ENCODE results near the gene R3HDML.

Gene R3HDML

GRCh38 chr20:44392776-44393607, 56.1 kb downstream of the R3HDML start:
- Histone ChIP-seq H3K4me3 (ENCODE audit: low read depth, low read length) (no peak overlapping the region), H3K79me2 (ENCODE audit: control insufficient read depth, insufficient read depth, low read length, poor library complexity) (no peaks in the 10 kb centered on the region), H2AFZ (ENCODE audit: insufficient read depth, low read length, poor library complexity) (no peak overlapping the region), H3K23ac (ENCODE audit: low read length) (no peak overlapping the region), H2BK12ac (ENCODE audit: low read length) (no peak overlapping the region), H3K27me3 (ENCODE audit: insufficient read depth, low read length) (no peaks in the 10 kb centered on the region), H3K4me1 (ENCODE audit: control insufficient read depth in 1 of 2, insufficient read depth in 2 of 2, low read length in 2 of 2) (no peaks in the 10 kb centered on the region), H3K27ac (ENCODE audit: low read depth, low read length) (no peak overlapping the region), H2AK5ac (ENCODE audit: low read length) (no peak overlapping the region), H2BK120ac (ENCODE audit: insufficient read depth, low read length, poor library complexity) (no peak overlapping the region), H3K79me1 (ENCODE audit: low read length) (no peaks in the 10 kb centered on the region), H3K4me2 (ENCODE audit: low read length) (no peak overlapping the region), H3K36me3 (ENCODE audit: control insufficient read depth in 1 of 2, insufficient read depth in 2 of 2, low read length in 2 of 2) (no peaks in the 10 kb centered on the region), H3K9ac (ENCODE audit: low read length) (no peak overlapping the region), H3K4ac (ENCODE audit: low read depth, low read length) (no peak overlapping the region), H4K8ac (ENCODE audit: low read depth, low read length) (no peak overlapping the region), H2BK5ac (ENCODE audit: low read depth, low read length, poor library complexity) (no peak overlapping the region), H3K9me3 (ENCODE audit: insufficient read depth, low read depth, low read length) (peaks cover 2% of the 10 kb centered on the region), H3K14ac (ENCODE audit: low read length) (no peak overlapping the region), H4K12ac (ENCODE audit: low read depth, low read length) (no peak overlapping the region), H4K91ac (ENCODE audit: low read depth, low read length) (no peak overlapping the region), H3K18ac (ENCODE audit: low read length) (no peak overlapping the region)
- no peak for DNase-seq
- WGBS (ENCODE audit: extremely low coverage, insufficient coverage, insufficient read length), result no CpG with 5 or more reads among the region's 5 CpGs

GRCh38 chr20:44393608-44394451, 57.0 kb downstream of the R3HDML start:
- H3K9ac ChIP-seq (ENCODE audit: low read length), result no peak overlapping the region
- DNase-seq, result no peak

GRCh38 chr20:44394452-44394701, 57.5 kb downstream of the R3HDML start:
- H4K12ac ChIP-seq (ENCODE audit: low read depth, low read length), result no peak overlapping the region
- H3K27ac ChIP-seq (ENCODE audit: low read depth, low read length), result no peak overlapping the region
- no peak overlapping the region for H4K91ac ChIP-seq (ENCODE audit: low read depth, low read length)
- no peak overlapping the region for H3K9ac ChIP-seq (ENCODE audit: low read length)
- H3K4ac ChIP-seq (ENCODE audit: low read depth, low read length), result no peak overlapping the region
- H3K18ac ChIP-seq (ENCODE audit: low read length), result no peak overlapping the region
- H2BK120ac ChIP-seq (ENCODE audit: insufficient read depth, low read length, poor library complexity), result no peak overlapping the region
- no peak overlapping the region for H2AK5ac ChIP-seq (ENCODE audit: low read length)
- no peak overlapping the region for H4K8ac ChIP-seq (ENCODE audit: low read depth, low read length)
- no peaks in the 10 kb centered on the region for H3K79me1 ChIP-seq (ENCODE audit: low read length)
- no peak overlapping the region for H2AFZ ChIP-seq (ENCODE audit: insufficient read depth, low read length, poor library complexity)
- no peak overlapping the region for H2BK12ac ChIP-seq (ENCODE audit: low read length)
- H3K23ac ChIP-seq (ENCODE audit: low read length), result no peak overlapping the region
- WGBS (ENCODE audit: extremely low coverage, insufficient coverage, insufficient read length), result no CpG with 5 or more reads among the region's 2 CpGs
- H2BK5ac ChIP-seq (ENCODE audit: low read depth, low read length, poor library complexity), result no peak overlapping the region
- H3K4me1 ChIP-seq (ENCODE audit: control insufficient read depth in 1 of 2, insufficient read depth in 2 of 2, low read length in 2 of 2), result no peaks in the 10 kb centered on the region
- no peak overlapping the region for H3K4me2 ChIP-seq (ENCODE audit: low read length)
- H3K14ac ChIP-seq (ENCODE audit: low read length), result no peak overlapping the region
- no peak for DNase-seq
- H3K9me3 ChIP-seq (ENCODE audit: insufficient read depth, low read depth, low read length), result peaks cover 2% of the 10 kb centered on the region
- H3K4me3 ChIP-seq (ENCODE audit: low read depth, low read length), result no peak overlapping the region
- no peaks in the 10 kb centered on the region for H3K79me2 ChIP-seq (ENCODE audit: control insufficient read depth, insufficient read depth, low read length, poor library complexity)
- H3K27me3 ChIP-seq (ENCODE audit: insufficient read depth, low read length), result no peaks in the 10 kb centered on the region
- H3K36me3 ChIP-seq (ENCODE audit: control insufficient read depth in 1 of 2, insufficient read depth in 2 of 2, low read length in 2 of 2), result no peaks in the 10 kb centered on the region

More at GRCh38 chr20:44393608-44394451, 57.0 kb downstream of the R3HDML start:
- Histone ChIP-seq H3K79me1 (ENCODE audit: low read length) (no peaks in the 10 kb centered on the region), H3K27ac (ENCODE audit: low read depth, low read length) (no peak overlapping the region), H3K9me3 (ENCODE audit: insufficient read depth, low read depth, low read length) (peaks cover 2% of the 10 kb centered on the region), H2BK5ac (ENCODE audit: low read depth, low read length, poor library complexity) (no peak overlapping the region), H3K14ac (ENCODE audit: low read length) (no peak overlapping the region), H3K4me2 (ENCODE audit: low read length) (no peak overlapping the region), H3K4me3 (ENCODE audit: low read depth, low read length) (no peak overlapping the region), H3K4me1 (ENCODE audit: control insufficient read depth in 1 of 2, insufficient read depth in 2 of 2, low read length in 2 of 2) (no peaks in the 10 kb centered on the region), H2BK12ac (ENCODE audit: low read length) (no peak overlapping the region), H2AFZ (ENCODE audit: insufficient read depth, low read length, poor library complexity) (no peak overlapping the region), H2BK120ac (ENCODE audit: insufficient read depth, low read length, poor library complexity) (no peak overlapping the region), H3K27me3 (ENCODE audit: insufficient read depth, low read length) (no peaks in the 10 kb centered on the region), H3K18ac (ENCODE audit: low read length) (no peak overlapping the region), H3K36me3 (ENCODE audit: control insufficient read depth in 1 of 2, insufficient read depth in 2 of 2, low read length in 2 of 2) (no peaks in the 10 kb centered on the region), H2AK5ac (ENCODE audit: low read length) (no peak overlapping the region), H4K8ac (ENCODE audit: low read depth, low read length) (no peak overlapping the region), H3K4ac (ENCODE audit: low read depth, low read length) (no peak overlapping the region), H4K91ac (ENCODE audit: low read depth, low read length) (no peak overlapping the region), H3K23ac (ENCODE audit: low read length) (no peak overlapping the region), H4K12ac (ENCODE audit: low read depth, low read length) (no peak overlapping the region), H3K79me2 (ENCODE audit: control insufficient read depth, insufficient read depth, low read length, poor library complexity) (no peaks in the 10 kb centered on the region)
- no CpG with 5 or more reads among the region's 9 CpGs for WGBS (ENCODE audit: extremely low coverage, insufficient coverage, insufficient read length)

GRCh38 chr20:44394702-44395460, 58.0 kb downstream of the R3HDML start:
- Histone ChIP-seq H3K36me3 (ENCODE audit: control insufficient read depth in 1 of 2, insufficient read depth in 2 of 2, low read length in 2 of 2) (no peaks in the 10 kb centered on the region), H2BK120ac (ENCODE audit: insufficient read depth, low read length, poor library complexity) (no peak overlapping the region), H3K14ac (ENCODE audit: low read length) (no peak overlapping the region), H3K23ac (ENCODE audit: low read length) (no peak overlapping the region), H2BK12ac (ENCODE audit: low read length) (no peak overlapping the region), H3K4me2 (ENCODE audit: low read length) (no peak overlapping the region), H3K79me1 (ENCODE audit: low read length) (no peaks in the 10 kb centered on the region), H2BK5ac (ENCODE audit: low read depth, low read length, poor library complexity) (no peak overlapping the region), H3K18ac (ENCODE audit: low read length) (no peak overlapping the region), H2AK5ac (ENCODE audit: low read length) (no peak overlapping the region), H4K12ac (ENCODE audit: low read depth, low read length) (no peak overlapping the region), H3K27me3 (ENCODE audit: insufficient read depth, low read length) (no peaks in the 10 kb centered on the region), H3K4me1 (ENCODE audit: control insufficient read depth in 1 of 2, insufficient read depth in 2 of 2, low read length in 2 of 2) (no peaks in the 10 kb centered on the region), H3K27ac (ENCODE audit: low read depth, low read length) (no peak overlapping the region), H4K91ac (ENCODE audit: low read depth, low read length) (no peak overlapping the region), H3K9ac (ENCODE audit: low read length) (no peak overlapping the region), H3K4ac (ENCODE audit: low read depth, low read length) (no peak overlapping the region), H2AFZ (ENCODE audit: insufficient read depth, low read length, poor library complexity) (no peak overlapping the region), H3K4me3 (ENCODE audit: low read depth, low read length) (no peak overlapping the region), H3K79me2 (ENCODE audit: control insufficient read depth, insufficient read depth, low read length, poor library complexity) (no peaks in the 10 kb centered on the region), H4K8ac (ENCODE audit: low read depth, low read length) (no peak overlapping the region), H3K9me3 (ENCODE audit: insufficient read depth, low read depth, low read length) (peaks cover 2% of the 10 kb centered on the region)
- DNase-seq, result no peak
- no CpG with 5 or more reads among the region's 15 CpGs for WGBS (ENCODE audit: extremely low coverage, insufficient coverage, insufficient read length)
